A549 (cell line): Measurements from ENCODE around the gene LINGO3. TPM values are rescaled to one million over a fixed set of nuclear protein-coding genes. Genes with fewer than 3 reads are reported as not detected.
A peak's percentile ranks its signal among the peaks of the same experiment; 100 is the strongest.

Source experiments
- ATAC-seq, 2 experiments: fragments of 200-7000 bp in 1 of 2; fragments of >200 bp in 1 of 2; cut with Nextera tagmentation in 1 of 2; cut with Tn5 transposase in 1 of 2; 3 replicates each; pipeline versions ENCODE4 v1.8.0 to v1.9.1; 2018 to 2020; ENCODE audit warnings: mild to moderate bottlenecking in 1 of 2, moderate library complexity in 1 of 2
- CTCF ChIA-PET: fragments of 300-600 bp; sonication (Branson Sonifier 250); formaldehyde crosslinking; extraction: SDS; loops from one replicate; lab custom pipeline; 2021; ENCODE audit warnings: antibody characterized with exemption, inconsistent platforms; lab: Yijun Ruan, JAX
- POLR2A ChIA-PET: fragments of 350-600 bp; formaldehyde crosslinking; extraction: SDS; loops from one replicate; lab custom pipeline; 2021; ENCODE audit warnings: antibody characterized with exemption, inconsistent platforms; lab: Yijun Ruan, JAX
- DNase-seq, 2 experiments: peaks; one replicate each; pipeline versions ENCODE4 v3.0.0 to v3.0.0-alpha.2; 2011 to 2016; ENCODE audit warnings: low read depth in 1 of 2, low spot score in 1 of 2
- FAIRE-seq: peaks from 2 replicates; lab custom pipeline; 2011; peaks lifted over from hg19 to GRCh38; lab: Jason Lieb, UNC
- H3K27ac ChIP-seq, 2 experiments: fragments of >200 bp; sonication (Bioruptor Twin); formaldehyde crosslinking; 3 replicates each; pipeline ENCODE4 v1.5.1; 2016 to 2017
- H3K4me1 ChIP-seq: fragments of >200 bp; sonication (Bioruptor Twin); formaldehyde crosslinking; 3 replicates; pipeline ENCODE4 v1.6.1; 2016
- H3K4me2 ChIP-seq: fragments of >200 bp; sonication (Bioruptor Twin); formaldehyde crosslinking; 3 replicates; pipeline ENCODE4 v1.6.1; 2016
- H3K4me3 ChIP-seq: fragments of >200 bp; sonication (Bioruptor Twin); formaldehyde crosslinking; 3 replicates; pipeline ENCODE4 v1.5.1; 2016
- H3K9me3 ChIP-seq: fragments of >200 bp; sonication (Bioruptor Twin); formaldehyde crosslinking; 3 replicates; pipeline ENCODE4 v1.6.1; 2016
- CTCF ChIP-seq: fragments of >200 bp; sonication (Bioruptor Twin); formaldehyde crosslinking; IDR thresholded peaks from 3 replicates; pipeline ENCODE4 v1.5.1; 2016
- EHF ChIP-seq: fragments of 250-450 bp; sonication (Bioruptor Pico); IDR thresholded peaks from 2 replicates; pipeline ENCODE4 v1.5.0; 2020; ENCODE audit warnings: mild to moderate bottlenecking
- FOSL2 ChIP-seq, 2 experiments: fragments of 450-650 bp in 1 of 2; fragments of >200 bp in 1 of 2; sonication (Bioruptor Twin) in 1 of 2; formaldehyde crosslinking; IDR thresholded peaks; 2 replicates each; pipeline versions ENCODE4 v1.5.0 to v1.6.1; 2016 to 2020; ENCODE audit warnings: mild to moderate bottlenecking in 1 of 2, moderate library complexity in 1 of 2
- GATA3 ChIP-seq: IDR thresholded peaks from 2 replicates; pipeline ENCODE4 v1.6.1; 2012; ENCODE audit warnings: borderline replicate concordance
- HDAC2 ChIP-seq: fragments of 200-600 bp; sonication (generic); IDR thresholded peaks from 2 replicates; pipeline ENCODE4 v1.6.1; 2016
- HEYL ChIP-seq: fragments of 250-450 bp; sonication (Bioruptor Pico); IDR thresholded peaks from 2 replicates; pipeline ENCODE4 v1.8.0; 2021; ENCODE audit warnings: mild to moderate bottlenecking, moderate library complexity
- HOXB5 ChIP-seq: fragments of 250-450 bp; sonication (Bioruptor Pico); IDR thresholded peaks from 2 replicates; pipeline ENCODE4 v1.5.0; 2020; ENCODE audit warnings: mild to moderate bottlenecking, moderate library complexity
- KDM1A ChIP-seq: fragments of 200-600 bp; sonication (generic); IDR thresholded peaks from 2 replicates; pipeline ENCODE4 v1.6.1; 2016; ENCODE audit warnings: low read depth, mild to moderate bottlenecking
- NPAS2 ChIP-seq: fragments of 250-450 bp; sonication (Bioruptor Pico); IDR thresholded peaks from 2 replicates; pipeline ENCODE4 v1.8.0; 2022; ENCODE audit warnings: mild to moderate bottlenecking, moderate library complexity, borderline replicate concordance
- POLR2A ChIP-seq: IDR thresholded peaks from 2 replicates; pipeline ENCODE4 v1.6.1; 2012; ENCODE audit warnings: mild to moderate bottlenecking, low read length
- RAD21 ChIP-seq, 2 experiments: fragments of >200 bp in 1 of 2; sonication (Bioruptor Twin) in 1 of 2; formaldehyde crosslinking in 1 of 2; IDR thresholded peaks in 1 of 2; conservative IDR thresholded peaks in 1 of 2; 2 replicates in 1 of 2; 3 replicates in 1 of 2; pipeline ENCODE4 v1.6.1; 2012 to 2018; ENCODE audit warnings: inconsistent platforms in 1 of 2
- RARB ChIP-seq: fragments of 250-450 bp; sonication (Bioruptor Pico); IDR thresholded peaks from 2 replicates; pipeline ENCODE4 v1.8.0; 2021; ENCODE audit warnings: mild to moderate bottlenecking, moderate library complexity
- SMC3 ChIP-seq: fragments of >200 bp; sonication (Bioruptor Twin); formaldehyde crosslinking; IDR thresholded peaks from 3 replicates; pipeline ENCODE4 v1.6.1; 2018; ENCODE audit warnings: inconsistent platforms
- ZFP36 ChIP-seq: fragments of 450-650 bp; IDR thresholded peaks from 2 replicates; pipeline ENCODE4 v1.6.1; 2014; ENCODE audit warnings: borderline replicate concordance; ENCODE audit not compliant: partially characterized antibody
- WGBS: methylation state at CpG from one replicate; pipeline ENCODE4 v1.1.6; 2017; ENCODE audit errors: missing lambda C conversion rate; 5-methylcytosine and 5-hydroxymethylcytosine counted together
- polyA plus RNA-seq, 4 experiments: library from polyadenylated mRNA; depleted of rRNA in 3 of 4; stranded (reverse); fragments of >200 nt; fragmentation: RNase III in 1 of 4; extraction: RNeasy Plus Mini Kit Qiagen cat#74134 plus additional on column Dnase treatment in 1 of 4; gene quantifications; 2 replicates in 3 of 4; 3 replicates in 1 of 4; pipeline ENCODE4 v1.2.3, GENCODE V29; 2011 to 2017
- TF ChIP-seq, protein P1 (sequence below): fragments of 150-350 bp; IDR thresholded peaks from 2 replicates; pipeline ENCODE4 v1.6.1; 2014; ENCODE audit warnings: low read depth, mild to moderate bottlenecking, low read length

Gene LINGO3
- polyA plus RNA-seq, 2 of the 4 experiments (the other 2 are of a cell fraction) = not detected

- no peak for FAIRE-seq
- H3K4me2 ChIP-seq = no peak overlapping the region
- CTCF ChIA-PET = interaction anchor here (1.0 to 2.5 kb wide), 6 partner anchors 12 to 108 kb away, joined by 3 to 11 read pairs (median 4); no protein-coding TSS in a partner anchor
Observed at GRCh38 chr19:2276429-2276986, 31.4 kb downstream of the LINGO3 start.

GRCh38 chr19:2275588-2276428 is 32.1 kb downstream of the LINGO3 start:
- ATAC-seq (no peak), FAIRE-seq (no peak), DNase-seq (no peak)
- Histone ChIP-seq H3K9me3 (no peaks in the 10 kb centered on the region), H3K4me3 (no peak overlapping the region), H3K4me1 (peaks cover 20% of the 10 kb centered on the region), H3K4me2 (no peak overlapping the region), H3K27ac (no peak overlapping the region)
- TF ChIP-seq HEYL (CRISPR knock-in tag) (no peak), GATA3 (no peak), HDAC2 (no peak), POLR2A (no peak)
- ChIA-PET CTCF (interaction anchor here (0.6 to 3.2 kb wide), 10 partner anchors 10 to 116 kb away, joined by 3 to 25 read pairs (median 4); partner anchors contain the start of gene PLEKHJ1), POLR2A (no interaction called here)
- WGBS = 83% methylated on average over 1 of the region's 74 CpGs

More at GRCh38 chr19:2276429-2276986, 31.4 kb downstream of the LINGO3 start:
- no peak overlapping the region for H3K27ac ChIP-seq
- H3K4me1 ChIP-seq = peaks cover 19% of the 10 kb centered on the region
- no peak overlapping the region for H3K4me3 ChIP-seq
- TF ChIP-seq, protein P1, sequence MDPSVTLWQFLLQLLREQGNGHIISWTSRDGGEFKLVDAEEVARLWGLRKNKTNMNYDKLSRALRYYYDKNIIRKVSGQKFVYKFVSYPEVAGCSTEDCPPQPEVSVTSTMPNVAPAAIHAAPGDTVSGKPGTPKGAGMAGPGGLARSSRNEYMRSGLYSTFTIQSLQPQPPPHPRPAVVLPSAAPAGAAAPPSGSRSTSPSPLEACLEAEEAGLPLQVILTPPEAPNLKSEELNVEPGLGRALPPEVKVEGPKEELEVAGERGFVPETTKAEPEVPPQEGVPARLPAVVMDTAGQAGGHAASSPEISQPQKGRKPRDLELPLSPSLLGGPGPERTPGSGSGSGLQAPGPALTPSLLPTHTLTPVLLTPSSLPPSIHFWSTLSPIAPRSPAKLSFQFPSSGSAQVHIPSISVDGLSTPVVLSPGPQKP = no peak
- TF ChIP-seq HOXB5 (CRISPR knock-in tag) (no peak), EHF (no peak)
- WGBS = 92% methylated on average over 19 of the region's 28 CpGs
- POLR2A ChIA-PET = no interaction called here
- DNase-seq (no peak), ATAC-seq (no peak)
- no peaks in the 10 kb centered on the region for H3K9me3 ChIP-seq

- TF ChIP-seq RARB (CRISPR knock-in tag) = no peak
- TF ChIP-seq, protein P1 = no peak
- no peak for TF ChIP-seq FOSL2 (IDR thresholded peaks at IDR 0.05)
- no peak for TF ChIP-seq FOSL2 (CRISPR knock-in tag; IDR thresholded peaks at IDR 0.05)
- TF ChIP-seq KDM1A = no peak
- TF ChIP-seq RAD21 (conservative IDR thresholded peaks at IDR 0.05 in 1 of 2, IDR thresholded peaks at IDR 0.05 in 1 of 2) = peak; percentile 49 to 70; a peak in 4 of 5 replicates
- peak; percentile 35; the same call in 2 of the 3 replicates for TF ChIP-seq SMC3
- peak; percentile 40; the same call in 2 of the 3 replicates for TF ChIP-seq CTCF
- no peak for TF ChIP-seq NPAS2
- no peak for TF ChIP-seq ZFP36
- ATAC-seq (peak; percentile 46 to 59; a peak in 5 of 6 replicates), FAIRE-seq (no peak), DNase-seq (peak; percentile 68 to 69)
- H3K27ac ChIP-seq = no peak overlapping the region
- ChIA-PET CTCF (interaction anchor here (0.6 to 3.2 kb wide), 13 partner anchors 10 to 339 kb away, joined by 3 to 25 read pairs (median 4); partner anchors contain the start of gene PLEKHJ1), POLR2A (interaction anchor here (0.6 kb wide), 1 partner anchor 203 kb away, joined by 5 read pairs; no protein-coding TSS in a partner anchor)
- 75% methylated on average over 14 of the region's 16 CpGs for WGBS
- H3K4me2 ChIP-seq = no peak overlapping the region
- H3K4me1 ChIP-seq = peaks cover 20% of the 10 kb centered on the region
- no peak overlapping the region for H3K4me3 ChIP-seq
- no peaks in the 10 kb centered on the region for H3K9me3 ChIP-seq
Observed at GRCh38 chr19:2274931-2275535, 32.9 kb downstream of the LINGO3 start.
